Gastrocnemius medialis (tissue), 4 donors: ENCODE data around the gene MAFB. TPM values are rescaled to one million over a fixed set of nuclear protein-coding genes. Genes with fewer than 3 reads are reported as not detected.

Experiments
- ATAC-seq, 2 donors: fragments of 150-250 bp; one replicate each; pipeline ENCODE4 v1.9.1; 2016
- DNase-seq, 2 donors: peaks; one replicate each; pipeline ENCODE4 v3.0.0-alpha.2; 2019
- H3K27ac ChIP-seq, 4 donors: fragments of 200-600 bp; sonication (generic); 1 replicate in 1 of 4; 2 replicates in 3 of 4; pipeline ENCODE4 v1.5.1; 2016 to 2018; ENCODE audit warnings: mild to moderate bottlenecking in 2 of 4, moderate library complexity in 1 of 4
- H3K27me3 ChIP-seq, 3 donors: fragments of 200-600 bp; sonication (generic) in 2 of 3; 1 replicate in 1 of 3; 2 replicates in 2 of 3; pipeline versions ENCODE4 v1.5.1 to v1.6.0; 2016 to 2019; ENCODE audit warnings: mild to moderate bottlenecking in 1 of 3, moderate library complexity in 1 of 3
- H3K36me3 ChIP-seq, 2 donors: fragments of 200-600 bp; sonication (generic) in 1 of 2; one replicate each; pipeline ENCODE4 v1.5.1; 2017 to 2018
- H3K4me1 ChIP-seq, 2 donors: fragments of 200-600 bp; sonication (generic) in 1 of 2; one replicate each; pipeline ENCODE4 v1.5.1; 2016 to 2017; ENCODE audit warnings: mild to moderate bottlenecking in 2 of 2
- H3K4me3 ChIP-seq, 4 donors: fragments of 200-600 bp; sonication (generic) in 3 of 4; 1 replicate in 1 of 4; 2 replicates in 3 of 4; pipeline ENCODE4 v1.5.1; 2016 to 2019; ENCODE audit warnings: mild to moderate bottlenecking in 2 of 4
- H3K9me3 ChIP-seq, 3 donors: fragments of 200-600 bp; sonication (generic) in 2 of 3; 1 replicate in 1 of 3; 2 replicates in 2 of 3; pipeline ENCODE4 v1.5.1; 2016 to 2019
- CTCF ChIP-seq, 5 experiments: fragments of 450-650 bp in 3 of 5; fragments of 200-600 bp in 2 of 5; sonication (generic) in 2 of 5; IDR thresholded peaks in 4 of 5; conservative IDR thresholded peaks in 1 of 5; 1 replicate in 4 of 5; 2 replicates in 1 of 5; pipeline ENCODE4 v1.5.1; 2016 to 2019; ENCODE audit warnings: antibody characterized with exemption in 5 of 5, mild to moderate bottlenecking in 3 of 5, moderate library complexity in 3 of 5
- POLR2A ChIP-seq, 2 donors: fragments of 450-650 bp; IDR thresholded peaks; one replicate each; pipeline ENCODE4 v1.6.1; 2017; ENCODE audit warnings: antibody characterized with exemption in 2 of 2, mild to moderate bottlenecking in 2 of 2, moderate library complexity in 2 of 2
- in situ Hi-C, 4 donors: fragments of 200-750 bp; cut with MboI; loops; one replicate each; pipeline versions ENCODE4 v1.15.0 to v1.8.0; 2017; ENCODE audit warnings: low sequenced_read_pairs in 4 of 4
- intact Hi-C: fragments of 100-400 bp; cut with DNase I; formaldehyde crosslinking; loops from one replicate; pipeline ENCODE4 v1.15.1; 2023; ENCODE audit warnings: low total_unique reads
- total RNA-seq, 4 donors: library from RNA; depleted of rRNA; stranded (reverse); fragments of >200 nt; gene quantifications; one replicate each; pipeline versions ENCODE4 v1.1.0 to v1.2.3, GENCODE V29; 2016

MAFB gene
- total RNA-seq, 4 donors from 2014 or later, result 15.4 to 24.9 (median 18.6) TPM

GRCh38 chr20:40714916-40715315 lies 25.9 kb upstream of the MAFB start:
- Histone ChIP-seq H3K27me3 (peaks cover 0 to 8% (median 0%) of the 10 kb centered on the region in 3 donors), H3K27ac (no peak overlapping the region), H3K36me3 (no peaks in the 10 kb centered on the region), H3K4me3 (no peak overlapping the region), H3K9me3 (no peaks in the 10 kb centered on the region), H3K4me1 (no peaks in the 10 kb centered on the region)
- no peak for TF ChIP-seq CTCF (IDR thresholded peaks at IDR 0.05 in 4 of 5, conservative IDR thresholded peaks at IDR 0.05 in 1 of 5)
- no peak for TF ChIP-seq POLR2A (IDR thresholded peaks at IDR 0.05)
- intact Hi-C loops, result no loop called here
- in situ Hi-C loops, result loop anchor here in 1 of 4 donors (25.0 kb wide), 1 partner anchor 828 kb away; no protein-coding TSS in a partner anchor
- ATAC-seq (no peak), DNase-seq (no peak)

GRCh38 chr20:40714109-40714508 lies 25.1 kb upstream of the MAFB start:
- no peak for ATAC-seq
- DNase-seq, result no peak
- Histone ChIP-seq H3K9me3 (no peaks in the 10 kb centered on the region), H3K4me1 (no peaks in the 10 kb centered on the region), H3K4me3 (no peak overlapping the region), H3K27ac (no peak overlapping the region), H3K36me3 (no peaks in the 10 kb centered on the region), H3K27me3 (peaks cover 0 to 8% (median 0%) of the 10 kb centered on the region in 3 donors)
- in situ Hi-C loops (loop anchor here in 1 of 4 donors (25.0 kb wide), 1 partner anchor 827 kb away; no protein-coding TSS in a partner anchor), intact Hi-C loops (no loop called here)
- TF ChIP-seq CTCF (IDR thresholded peaks at IDR 0.05 in 4 of 5, conservative IDR thresholded peaks at IDR 0.05 in 1 of 5) (no peak), POLR2A (IDR thresholded peaks at IDR 0.05) (no peak)

- intact Hi-C loops (no loop called here), in situ Hi-C loops (loop anchor here in 1 of 4 donors (25.0 kb wide), 1 partner anchor 826 kb away; no protein-coding TSS in a partner anchor)
- Histone ChIP-seq H3K4me1 (no peaks in the 10 kb centered on the region), H3K27me3 (peaks cover 0 to 8% (median 0%) of the 10 kb centered on the region in 3 donors), H3K36me3 (no peaks in the 10 kb centered on the region), H3K27ac (no peak overlapping the region), H3K9me3 (no peaks in the 10 kb centered on the region), H3K4me3 (no peak overlapping the region)
- ATAC-seq (no peak), DNase-seq (no peak)
- TF ChIP-seq CTCF (IDR thresholded peaks at IDR 0.05 in 4 of 5, conservative IDR thresholded peaks at IDR 0.05 in 1 of 5) (no peak), POLR2A (IDR thresholded peaks at IDR 0.05) (no peak)
These were observed 24.5 kb upstream of the MAFB start for GRCh38 chr20:40713508-40713907.

GRCh38 chr20:40711079-40711478 lies 22.0 kb upstream of the MAFB start:
- in situ Hi-C loops, result loop anchor here in 1 of 4 donors (25.0 kb wide), 1 partner anchor 824 kb away; no protein-coding TSS in a partner anchor
- Histone ChIP-seq H3K36me3 (no peaks in the 10 kb centered on the region), H3K27me3 (peaks cover 0 to 8% (median 0%) of the 10 kb centered on the region in 3 donors), H3K4me1 (no peaks in the 10 kb centered on the region), H3K9me3 (no peaks in the 10 kb centered on the region), H3K27ac (no peak overlapping the region), H3K4me3 (no peak overlapping the region)
- intact Hi-C loops, result no loop called here
- ATAC-seq, result no peak
- DNase-seq, result no peak
- TF ChIP-seq POLR2A (IDR thresholded peaks at IDR 0.05) (no peak), CTCF (IDR thresholded peaks at IDR 0.05 in 4 of 5, conservative IDR thresholded peaks at IDR 0.05 in 1 of 5) (no peak)

GRCh38 chr20:40710603-40711002 lies 21.6 kb upstream of the MAFB start:
- DNase-seq, result no peak
- in situ Hi-C loops, result loop anchor here in 1 of 4 donors (25.0 kb wide), 1 partner anchor 823 kb away; no protein-coding TSS in a partner anchor
- Histone ChIP-seq H3K9me3 (no peaks in the 10 kb centered on the region), H3K4me3 (no peak overlapping the region), H3K27ac (no peak overlapping the region), H3K27me3 (peaks cover 0 to 8% (median 0%) of the 10 kb centered on the region in 3 donors), H3K4me1 (no peaks in the 10 kb centered on the region), H3K36me3 (no peaks in the 10 kb centered on the region)
- ATAC-seq, result no peak
- no peak for TF ChIP-seq CTCF (IDR thresholded peaks at IDR 0.05 in 4 of 5, conservative IDR thresholded peaks at IDR 0.05 in 1 of 5)
- intact Hi-C loops, result no loop called here
